ENCODE measurements around the gene MYRFL. TPM values are rescaled to one million over a fixed set of nuclear protein-coding genes. Genes with fewer than 3 reads are reported as not detected.

Gene MYRFL
- total RNA-seq, 1 donor from 2014 or later, result 0.20 TPM

DNA sequence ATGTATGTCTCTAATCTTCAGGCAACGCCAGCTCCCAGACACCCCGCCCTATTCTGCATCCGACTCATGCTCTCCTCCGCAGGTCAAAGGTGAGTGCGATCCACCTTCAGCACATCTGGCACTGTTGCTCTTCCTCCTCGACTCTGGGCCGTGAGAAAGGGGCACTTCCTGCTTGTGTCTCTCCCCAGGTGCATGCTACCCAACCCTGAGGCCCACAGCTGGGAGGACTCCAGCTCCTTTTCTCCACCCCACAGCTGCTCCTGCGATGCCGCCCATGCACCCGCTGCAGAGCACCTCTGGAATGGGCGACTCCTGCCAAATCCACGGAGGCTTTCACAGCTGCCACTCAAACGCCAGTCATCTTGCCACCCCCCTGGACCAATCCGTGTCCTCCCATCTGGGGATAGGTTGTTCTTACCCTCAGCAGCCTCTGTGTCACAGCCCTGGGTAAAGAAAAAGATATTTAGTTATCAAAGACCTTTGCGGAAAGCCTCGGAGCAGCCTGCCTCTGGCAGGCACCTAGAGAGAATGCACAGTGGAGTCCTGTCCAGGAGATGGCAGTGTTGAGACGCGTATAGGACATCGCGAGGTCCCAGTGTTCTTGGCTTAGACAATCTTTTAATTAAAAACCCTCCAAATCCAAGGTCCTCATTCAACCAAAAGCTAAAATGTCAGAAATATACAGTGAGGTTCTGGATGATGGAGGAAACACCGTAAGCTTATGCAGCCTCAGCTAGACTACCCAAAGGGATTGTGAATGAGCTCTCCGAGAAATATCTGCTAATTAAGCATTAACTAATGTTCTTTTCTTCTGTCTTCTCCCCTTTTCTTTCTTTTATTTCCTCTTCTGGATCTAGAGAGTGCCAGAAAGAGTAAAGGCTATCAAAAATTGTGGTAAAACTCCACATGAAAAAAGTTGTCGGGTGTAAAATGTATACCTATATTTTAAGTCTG is 54.3 kb downstream of the MYRFL start:
- Histone ChIP-seq H4K20me1 (ENCODE audit: insufficient read depth, low read length) (no peaks in the 10 kb centered on the region), H2AFZ (ENCODE audit: low read depth, low read length) (peak overlapping the region; percentile 74), H3K4me1 (ENCODE audit: insufficient read depth, low read length) (peaks cover 5% of the 10 kb centered on the region), H3K36me3 (ENCODE audit: insufficient read depth, low read length) (no peaks in the 10 kb centered on the region), H3K4me3 (ENCODE audit: insufficient read depth, low read depth, low read length) (no peak overlapping the region), H3K79me2 (ENCODE audit: insufficient read depth, low read length) (no peaks in the 10 kb centered on the region), H3K4me2 (ENCODE audit: low read length) (peak overlapping the region; percentile 76), H3K9ac (ENCODE audit: low read length) (peak overlapping the region; percentile 36), H3K9me3 (ENCODE audit: insufficient read depth, low read depth, low read length) (no peaks in the 10 kb centered on the region), H3K27me3 (ENCODE audit: insufficient read depth, low read length) (no peaks in the 10 kb centered on the region), H3K27ac (ENCODE audit: low read depth, low read length) (no peak overlapping the region)
- Mint-ChIP-seq H3K9me3 (ENCODE audit: unreplicated experiment) (peaks cover 1% of the 10 kb centered on the region), H3K4me1 (ENCODE audit: low read depth, unreplicated experiment) (peaks cover 4% of the 10 kb centered on the region), H3K27ac (ENCODE audit: unreplicated experiment) (no peak overlapping the region), H3K36me3 (ENCODE audit: low read depth, unreplicated experiment) (no peaks in the 10 kb centered on the region), H3K27me3 (ENCODE audit: low read depth, unreplicated experiment) (peaks cover 2% of the 10 kb centered on the region), H3K4me3 (ENCODE audit: unreplicated experiment) (no peak overlapping the region)
- DNase-seq (ENCODE audit: low read depth) (peak; percentile 40), FAIRE-seq (no peak)
- no peak for TF ChIP-seq EZH2 (IDR thresholded peaks at IDR 0.05; ENCODE audit: insufficient read depth, low read length)
- TF ChIP-seq, protein P1, sequence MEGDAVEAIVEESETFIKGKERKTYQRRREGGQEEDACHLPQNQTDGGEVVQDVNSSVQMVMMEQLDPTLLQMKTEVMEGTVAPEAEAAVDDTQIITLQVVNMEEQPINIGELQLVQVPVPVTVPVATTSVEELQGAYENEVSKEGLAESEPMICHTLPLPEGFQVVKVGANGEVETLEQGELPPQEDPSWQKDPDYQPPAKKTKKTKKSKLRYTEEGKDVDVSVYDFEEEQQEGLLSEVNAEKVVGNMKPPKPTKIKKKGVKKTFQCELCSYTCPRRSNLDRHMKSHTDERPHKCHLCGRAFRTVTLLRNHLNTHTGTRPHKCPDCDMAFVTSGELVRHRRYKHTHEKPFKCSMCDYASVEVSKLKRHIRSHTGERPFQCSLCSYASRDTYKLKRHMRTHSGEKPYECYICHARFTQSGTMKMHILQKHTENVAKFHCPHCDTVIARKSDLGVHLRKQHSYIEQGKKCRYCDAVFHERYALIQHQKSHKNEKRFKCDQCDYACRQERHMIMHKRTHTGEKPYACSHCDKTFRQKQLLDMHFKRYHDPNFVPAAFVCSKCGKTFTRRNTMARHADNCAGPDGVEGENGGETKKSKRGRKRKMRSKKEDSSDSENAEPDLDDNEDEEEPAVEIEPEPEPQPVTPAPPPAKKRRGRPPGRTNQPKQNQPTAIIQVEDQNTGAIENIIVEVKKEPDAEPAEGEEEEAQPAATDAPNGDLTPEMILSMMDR (IDR thresholded peaks at IDR 0.05; ENCODE audit: insufficient read depth, low read depth, low read length), result peak; percentile 95

DNA sequence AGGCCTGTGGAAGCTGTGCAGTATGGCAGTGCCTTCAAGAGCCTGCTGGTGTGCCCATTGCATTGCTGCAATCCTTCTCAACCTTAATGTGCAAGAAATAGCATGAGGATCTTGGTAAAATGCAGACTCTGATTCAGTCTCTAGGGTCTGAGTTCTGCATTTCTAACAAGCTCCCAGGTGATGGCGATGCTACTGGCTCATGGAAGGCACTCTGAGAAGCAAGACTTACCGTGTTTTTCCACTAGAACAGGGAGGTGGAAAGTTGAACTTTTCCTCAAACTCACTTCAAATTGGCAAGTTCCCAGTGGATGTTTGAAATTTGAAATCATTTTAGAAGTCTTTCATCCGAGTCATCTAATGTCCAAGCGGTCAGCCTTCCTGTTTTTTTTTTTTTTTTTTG is 55.5 kb downstream of the MYRFL start:
- TF ChIP-seq, protein P1 (IDR thresholded peaks at IDR 0.05; ENCODE audit: insufficient read depth, low read depth, low read length), result peak; percentile 23
- no peak for TF ChIP-seq EZH2 (IDR thresholded peaks at IDR 0.05; ENCODE audit: insufficient read depth, low read length)
- no peak overlapping the region for H3K4me3 ChIP-seq (ENCODE audit: insufficient read depth, low read depth, low read length)
- H3K27ac Mint-ChIP-seq (ENCODE audit: unreplicated experiment), result no peak overlapping the region

DNA sequence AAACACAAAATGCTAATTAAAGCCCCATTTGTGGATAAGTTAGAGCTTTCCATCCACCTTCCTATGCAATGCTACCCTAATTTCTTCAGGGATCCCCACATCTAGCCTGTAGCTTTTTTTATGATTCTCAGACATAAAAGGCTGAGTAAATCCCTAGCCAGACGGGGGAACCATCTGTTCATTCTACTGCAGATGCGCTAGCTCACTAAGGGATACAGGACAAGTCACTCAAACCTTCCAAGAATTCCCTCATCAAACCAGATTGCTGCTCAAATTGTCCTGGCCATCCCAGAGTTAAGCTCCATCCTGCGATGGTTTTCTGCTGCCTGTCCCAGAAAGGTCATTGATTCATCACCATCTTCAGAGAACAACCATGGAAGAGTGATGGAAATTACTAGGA is 56.7 kb downstream of the MYRFL start:
- H3K4me2 ChIP-seq (ENCODE audit: low read length), result no peak overlapping the region
- no peaks in the 10 kb centered on the region for H3K27me3 ChIP-seq (ENCODE audit: insufficient read depth, low read length)
- H3K79me2 ChIP-seq (ENCODE audit: insufficient read depth, low read length), result no peaks in the 10 kb centered on the region
- peaks cover 4% of the 10 kb centered on the region for H3K4me1 Mint-ChIP-seq (ENCODE audit: low read depth, unreplicated experiment)
- H3K27me3 Mint-ChIP-seq (ENCODE audit: low read depth, unreplicated experiment), result peaks cover 2% of the 10 kb centered on the region
- H2AFZ ChIP-seq (ENCODE audit: low read depth, low read length), result no peak overlapping the region
- DNase-seq (ENCODE audit: low read depth), result no peak
- H3K4me1 ChIP-seq (ENCODE audit: insufficient read depth, low read length), result peaks cover 5% of the 10 kb centered on the region
- H3K9ac ChIP-seq (ENCODE audit: low read length), result no peak overlapping the region
- H3K27ac ChIP-seq (ENCODE audit: low read depth, low read length), result no peak overlapping the region
- H3K4me3 Mint-ChIP-seq (ENCODE audit: unreplicated experiment), result no peak overlapping the region
- TF ChIP-seq, protein P1 (IDR thresholded peaks at IDR 0.05; ENCODE audit: insufficient read depth, low read depth, low read length), result no peak
- no peak for TF ChIP-seq EZH2 (IDR thresholded peaks at IDR 0.05; ENCODE audit: insufficient read depth, low read length)
- no peaks in the 10 kb centered on the region for H3K9me3 ChIP-seq (ENCODE audit: insufficient read depth, low read depth, low read length)
- H3K9me3 Mint-ChIP-seq (ENCODE audit: unreplicated experiment), result peaks cover 1% of the 10 kb centered on the region
- H3K27ac Mint-ChIP-seq (ENCODE audit: unreplicated experiment), result no peak overlapping the region
- H4K20me1 ChIP-seq (ENCODE audit: insufficient read depth, low read length), result no peaks in the 10 kb centered on the region
- no peak for FAIRE-seq
- no peaks in the 10 kb centered on the region for H3K36me3 ChIP-seq (ENCODE audit: insufficient read depth, low read length)
- no peak overlapping the region for H3K4me3 ChIP-seq (ENCODE audit: insufficient read depth, low read depth, low read length)
- no peaks in the 10 kb centered on the region for H3K36me3 Mint-ChIP-seq (ENCODE audit: low read depth, unreplicated experiment)

More for the DNA sequence above, 55.5 kb downstream of the MYRFL start:
- Mint-ChIP-seq H3K27me3 (ENCODE audit: low read depth, unreplicated experiment) (peaks cover 2% of the 10 kb centered on the region), H3K9me3 (ENCODE audit: unreplicated experiment) (peaks cover 1% of the 10 kb centered on the region), H3K4me3 (ENCODE audit: unreplicated experiment) (no peak overlapping the region), H3K4me1 (ENCODE audit: low read depth, unreplicated experiment) (peaks cover 4% of the 10 kb centered on the region), H3K36me3 (ENCODE audit: low read depth, unreplicated experiment) (no peaks in the 10 kb centered on the region)
- H3K27me3 ChIP-seq (ENCODE audit: insufficient read depth, low read length), result no peaks in the 10 kb centered on the region
- no peak overlapping the region for H3K4me2 ChIP-seq (ENCODE audit: low read length)
- no peaks in the 10 kb centered on the region for H3K36me3 ChIP-seq (ENCODE audit: insufficient read depth, low read length)
- H4K20me1 ChIP-seq (ENCODE audit: insufficient read depth, low read length), result no peaks in the 10 kb centered on the region
- peaks cover 5% of the 10 kb centered on the region for H3K4me1 ChIP-seq (ENCODE audit: insufficient read depth, low read length)
- DNase-seq (ENCODE audit: low read depth) (peak; percentile 44), FAIRE-seq (no peak)
- H3K9me3 ChIP-seq (ENCODE audit: insufficient read depth, low read depth, low read length), result no peaks in the 10 kb centered on the region
- no peaks in the 10 kb centered on the region for H3K79me2 ChIP-seq (ENCODE audit: insufficient read depth, low read length)
- no peak overlapping the region for H3K9ac ChIP-seq (ENCODE audit: low read length)
- H3K27ac ChIP-seq (ENCODE audit: low read depth, low read length), result no peak overlapping the region
- H2AFZ ChIP-seq (ENCODE audit: low read depth, low read length), result no peak overlapping the region

Data from astrocyte (in vitro differentiated cells and primary cell).